ENCODE data around the gene MAP3K8. TPM values are rescaled to one million over a fixed set of nuclear protein-coding genes. Genes with fewer than 3 reads are reported as not detected.

Gene MAP3K8
- total RNA-seq, 1 donor from 2014 or later = 7.3 TPM

- TF ChIP-seq EZH2 (IDR thresholded peaks at IDR 0.05) (no peak), CTCF (IDR thresholded peaks at IDR 0.05) (no peak), EZH2phosphoT487 (IDR thresholded peaks at IDR 0.05) (no peak)
- no peak overlapping the region for H3K27ac ChIP-seq
- no peaks in the 10 kb centered on the region for H4K20me1 ChIP-seq (ENCODE audit: low read depth)
- no peak overlapping the region for H3K9ac ChIP-seq
- no peaks in the 10 kb centered on the region for H3K36me3 Mint-ChIP-seq
- H3K27me3 ChIP-seq = no peaks in the 10 kb centered on the region
- no peaks in the 10 kb centered on the region for H3K9me3 ChIP-seq (ENCODE audit: low read depth)
- H3K4me1 Mint-ChIP-seq = peaks cover 2% of the 10 kb centered on the region
- H2AFZ ChIP-seq (replicated peaks) = no peak overlapping the region
- no peaks in the 10 kb centered on the region for H3K79me2 ChIP-seq (ENCODE audit: low read depth)
- no peak overlapping the region for H3K27ac Mint-ChIP-seq
- H3K9me3 Mint-ChIP-seq = no peaks in the 10 kb centered on the region
- H3K4me1 ChIP-seq = no peaks in the 10 kb centered on the region
- no peak overlapping the region for H3K4me2 ChIP-seq
- peaks cover 2% of the 10 kb centered on the region for H3K27me3 Mint-ChIP-seq (ENCODE audit: insufficient read depth, low read depth)
- no peak overlapping the region for H3K4me3 Mint-ChIP-seq
- H3K36me3 ChIP-seq = no peaks in the 10 kb centered on the region
- H3K4me3 ChIP-seq = no peak overlapping the region
- H3F3A ChIP-seq (ENCODE audit: low read depth) = no peaks in the 10 kb centered on the region
- no peak for DNase-seq (ENCODE audit: low spot score)
Observed at GRCh38 chr10:30499816-30500215, 65.8 kb downstream of the MAP3K8 start.

GRCh38 chr10:30500534-30500933 lies 66.5 kb downstream of the MAP3K8 start:
- Histone ChIP-seq H3K9ac (no peak overlapping the region), H2AFZ (replicated peaks) (no peak overlapping the region), H3F3A (ENCODE audit: low read depth) (no peaks in the 10 kb centered on the region), H4K20me1 (ENCODE audit: low read depth) (no peaks in the 10 kb centered on the region), H3K4me2 (no peak overlapping the region), H3K79me2 (ENCODE audit: low read depth) (no peaks in the 10 kb centered on the region), H3K27ac (no peak overlapping the region), H3K4me3 (no peak overlapping the region), H3K9me3 (ENCODE audit: low read depth) (no peaks in the 10 kb centered on the region), H3K27me3 (no peaks in the 10 kb centered on the region), H3K4me1 (no peaks in the 10 kb centered on the region), H3K36me3 (no peaks in the 10 kb centered on the region)
- H3K9me3 Mint-ChIP-seq = no peaks in the 10 kb centered on the region
- peaks cover 2% of the 10 kb centered on the region for H3K27me3 Mint-ChIP-seq (ENCODE audit: insufficient read depth, low read depth)
- no peak overlapping the region for H3K4me3 Mint-ChIP-seq
- TF ChIP-seq CTCF (IDR thresholded peaks at IDR 0.05) = no peak
- TF ChIP-seq EZH2 (IDR thresholded peaks at IDR 0.05) = no peak
- TF ChIP-seq EZH2phosphoT487 (IDR thresholded peaks at IDR 0.05) = no peak
- peaks cover 2% of the 10 kb centered on the region for H3K4me1 Mint-ChIP-seq
- DNase-seq (ENCODE audit: low spot score) = no peak
- no peaks in the 10 kb centered on the region for H3K36me3 Mint-ChIP-seq
- H3K27ac Mint-ChIP-seq = no peak overlapping the region

GRCh38 chr10:30500963-30501504 lies 67.0 kb downstream of the MAP3K8 start:
- no peaks in the 10 kb centered on the region for H3K36me3 Mint-ChIP-seq
- no peak overlapping the region for H3K27ac ChIP-seq
- H3K9ac ChIP-seq = no peak overlapping the region
- no peaks in the 10 kb centered on the region for H3K4me1 ChIP-seq
- H3K4me3 ChIP-seq = no peak overlapping the region
- H3K9me3 Mint-ChIP-seq = no peaks in the 10 kb centered on the region
- H3K4me1 Mint-ChIP-seq = peaks cover 2% of the 10 kb centered on the region
- no peak overlapping the region for H2AFZ ChIP-seq (replicated peaks)
- DNase-seq (ENCODE audit: low spot score) = no peak
- no peak overlapping the region for H3K4me2 ChIP-seq
- no peaks in the 10 kb centered on the region for H3F3A ChIP-seq (ENCODE audit: low read depth)
- H3K36me3 ChIP-seq = no peaks in the 10 kb centered on the region
- H3K27me3 Mint-ChIP-seq (ENCODE audit: insufficient read depth, low read depth) = peaks cover 2% of the 10 kb centered on the region
- H4K20me1 ChIP-seq (ENCODE audit: low read depth) = no peaks in the 10 kb centered on the region
- H3K9me3 ChIP-seq (ENCODE audit: low read depth) = no peaks in the 10 kb centered on the region
- H3K27ac Mint-ChIP-seq = no peak overlapping the region
- TF ChIP-seq EZH2phosphoT487 (IDR thresholded peaks at IDR 0.05) (no peak), EZH2 (IDR thresholded peaks at IDR 0.05) (no peak), CTCF (IDR thresholded peaks at IDR 0.05) (no peak)
- no peaks in the 10 kb centered on the region for H3K79me2 ChIP-seq (ENCODE audit: low read depth)
- H3K27me3 ChIP-seq = no peaks in the 10 kb centered on the region
- no peak overlapping the region for H3K4me3 Mint-ChIP-seq

Measured in neural progenitor cell (in vitro differentiated cells).